ENCODE measurements around the gene ADGRD1. TPM values are rescaled to one million over a fixed set of nuclear protein-coding genes. Genes with fewer than 3 reads are reported as not detected.
"Not testable (repeated sequence)": the region's sequence is repeated elsewhere in the genome, so short reads cannot be mapped to it uniquely, and the experiment has no call there.

The ADGRD1 gene
- total RNA-seq, 1 donor from 2014 or later, result 0.84 TPM

DNA sequence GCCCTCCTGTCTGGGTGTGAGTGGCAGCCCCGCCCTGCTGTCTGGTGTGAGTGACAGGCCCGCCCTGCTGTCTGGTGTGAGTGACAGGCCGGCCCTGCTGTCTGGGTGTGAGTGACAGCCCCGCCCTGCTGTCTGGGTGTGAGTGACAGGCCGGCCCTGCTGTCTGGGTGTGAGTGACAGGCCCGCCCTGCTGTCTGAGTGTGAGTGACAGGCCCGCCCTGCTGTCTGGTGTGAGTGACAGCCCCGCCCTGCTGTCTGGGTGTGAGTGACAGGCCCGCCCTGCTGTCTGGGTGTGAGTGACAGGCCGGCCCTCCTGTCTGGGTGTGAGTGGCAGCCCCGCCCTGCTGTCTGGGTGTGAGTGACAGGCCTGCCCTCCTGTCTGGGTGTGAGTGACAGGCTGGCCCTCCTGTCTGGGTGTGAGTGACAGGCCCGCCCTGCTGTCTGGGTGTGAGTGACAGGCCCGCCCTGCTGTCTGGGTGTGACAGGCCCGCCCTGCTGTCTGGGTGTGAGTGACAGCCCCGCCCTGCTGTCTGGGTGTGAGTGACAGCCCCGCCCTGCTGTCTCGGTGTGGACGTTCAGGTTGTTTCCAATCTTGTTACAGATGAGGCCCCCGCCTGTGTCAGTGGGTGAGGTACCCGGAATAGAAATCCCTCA is 175.4 kb downstream of the ADGRD1 start:
- intact Hi-C loops (cut with micrococcal nuclease); H3K36me3 Mint-ChIP-seq (ENCODE audit: low read depth); H3K27me3 Mint-ChIP-seq; DNase-seq; H3K4me1 Mint-ChIP-seq; H3K9me3 Mint-ChIP-seq; H3K4me3 Mint-ChIP-seq; H3K27ac Mint-ChIP-seq: not testable (repeated sequence)

DNA sequence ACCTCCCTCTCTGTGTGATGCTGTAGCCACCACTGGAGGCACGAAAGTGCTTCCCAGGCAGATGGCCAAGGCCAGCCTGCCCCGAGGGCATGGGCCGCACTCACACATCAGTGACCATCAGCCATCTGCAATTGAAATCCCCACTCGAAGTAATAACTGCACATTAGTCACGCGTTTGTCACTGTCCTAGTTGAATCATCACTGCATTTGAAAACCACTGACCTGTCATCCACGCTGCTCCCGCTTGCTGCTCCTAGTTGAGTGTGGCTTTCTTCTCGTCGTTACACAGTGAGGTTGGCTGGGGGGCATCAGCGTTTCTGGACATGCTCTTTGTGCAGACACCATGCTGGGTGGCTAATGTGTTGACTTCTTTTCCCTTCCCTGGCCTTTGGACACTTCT is 176.1 kb downstream of the ADGRD1 start:
- H3K27me3 Mint-ChIP-seq, result no peaks in the 10 kb centered on the region
- intact Hi-C loops (cut with micrococcal nuclease), result loop anchor here (10.0 kb wide), 1 partner anchor 215 kb away; no protein-coding TSS in a partner anchor
- peaks cover 5% of the 10 kb centered on the region for H3K9me3 Mint-ChIP-seq
- H3K4me3 Mint-ChIP-seq, result no peak overlapping the region
- no peaks in the 10 kb centered on the region for H3K4me1 Mint-ChIP-seq
- no peaks in the 10 kb centered on the region for H3K36me3 Mint-ChIP-seq (ENCODE audit: low read depth)
- H3K27ac Mint-ChIP-seq, result no peak overlapping the region
- no peak for DNase-seq

- peaks cover 5% of the 10 kb centered on the region for H3K9me3 Mint-ChIP-seq
Measured at GRCh38 chr12:131130311-131130911, 176.7 kb downstream of the ADGRD1 start.

DNA sequence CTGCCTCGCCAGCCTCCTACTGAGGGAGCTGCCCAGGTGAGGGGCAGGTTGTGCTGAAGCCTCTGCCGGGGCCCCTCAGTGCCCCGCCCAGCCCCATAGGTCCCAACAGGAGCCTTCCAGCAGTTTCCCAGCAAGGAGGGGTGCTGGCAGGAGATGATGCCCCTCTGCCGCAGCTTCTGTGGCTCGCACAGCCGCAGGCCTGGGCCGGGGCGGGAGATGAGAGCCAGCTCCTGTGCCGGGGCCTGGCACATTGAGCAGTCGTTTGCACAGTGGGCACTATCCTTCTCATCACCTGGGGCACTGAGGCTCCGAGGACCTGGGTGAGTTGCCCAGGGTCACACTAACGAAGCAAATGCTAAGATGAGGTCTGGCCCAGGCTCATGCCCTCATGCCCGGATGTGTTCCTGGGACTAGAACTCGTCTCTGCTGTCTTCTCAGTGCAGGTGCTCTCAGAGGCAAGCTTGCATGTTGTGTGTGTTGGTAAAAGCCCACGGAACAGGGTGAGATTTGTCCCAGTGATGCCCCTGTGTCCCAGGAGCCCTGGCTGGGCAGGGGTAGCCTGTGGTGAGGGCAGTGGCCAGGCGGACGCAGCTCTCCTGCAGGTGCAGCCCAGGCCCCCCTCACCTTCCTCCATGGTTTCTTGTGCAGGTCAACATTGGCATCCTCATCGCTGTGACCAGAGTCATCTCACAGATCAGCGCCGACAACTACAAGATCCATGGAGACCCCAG is 177.5 kb downstream of the ADGRD1 start:
- Mint-ChIP-seq H3K27ac (no peak overlapping the region), H3K36me3 (ENCODE audit: low read depth) (no peaks in the 10 kb centered on the region), H3K4me1 (no peaks in the 10 kb centered on the region), H3K27me3 (no peaks in the 10 kb centered on the region), H3K4me3 (no peak overlapping the region), H3K9me3 (peaks cover 5% of the 10 kb centered on the region)
- intact Hi-C loops (cut with micrococcal nuclease), result loop anchor here (10.0 kb wide), 1 partner anchor 216 kb away; no protein-coding TSS in a partner anchor
- no peak for DNase-seq

More at GRCh38 chr12:131130311-131130911, 176.7 kb downstream of the ADGRD1 start:
- no peaks in the 10 kb centered on the region for H3K4me1 Mint-ChIP-seq
- H3K4me3 Mint-ChIP-seq, result no peak overlapping the region
- intact Hi-C loops (cut with micrococcal nuclease), result loop anchor here (10.0 kb wide), 1 partner anchor 216 kb away; no protein-coding TSS in a partner anchor
- DNase-seq, result no peak
- H3K27me3 Mint-ChIP-seq, result no peaks in the 10 kb centered on the region
- H3K27ac Mint-ChIP-seq, result no peak overlapping the region
- no peaks in the 10 kb centered on the region for H3K36me3 Mint-ChIP-seq (ENCODE audit: low read depth)

DNA sequence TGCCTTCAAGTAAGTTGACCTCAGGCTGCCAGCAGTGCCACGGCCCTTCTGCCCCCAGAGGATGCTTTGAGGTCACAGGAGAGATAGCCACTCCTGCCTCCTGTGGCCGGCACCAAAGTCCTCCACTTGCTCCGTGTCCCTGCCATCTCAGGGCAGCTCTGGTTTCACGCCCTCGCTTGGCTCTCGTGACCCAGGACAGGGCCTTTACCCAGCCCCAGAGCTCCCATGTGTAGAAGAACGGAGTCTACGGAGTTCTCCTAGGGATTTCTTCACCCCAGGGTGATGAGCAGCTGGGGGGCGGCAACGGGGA is 178.1 kb downstream of the ADGRD1 start:
- intact Hi-C loops (cut with micrococcal nuclease), result loop anchor here (1.0 to 10.0 kb wide), 2 partner anchors 27 to 217 kb away; no protein-coding TSS in a partner anchor
- H3K27me3 Mint-ChIP-seq, result no peaks in the 10 kb centered on the region
- no peak overlapping the region for H3K4me3 Mint-ChIP-seq
- DNase-seq, result no peak
- H3K36me3 Mint-ChIP-seq (ENCODE audit: low read depth), result no peaks in the 10 kb centered on the region
- H3K9me3 Mint-ChIP-seq, result peaks cover 5% of the 10 kb centered on the region
- no peak overlapping the region for H3K27ac Mint-ChIP-seq
- H3K4me1 Mint-ChIP-seq, result no peaks in the 10 kb centered on the region

DNA sequence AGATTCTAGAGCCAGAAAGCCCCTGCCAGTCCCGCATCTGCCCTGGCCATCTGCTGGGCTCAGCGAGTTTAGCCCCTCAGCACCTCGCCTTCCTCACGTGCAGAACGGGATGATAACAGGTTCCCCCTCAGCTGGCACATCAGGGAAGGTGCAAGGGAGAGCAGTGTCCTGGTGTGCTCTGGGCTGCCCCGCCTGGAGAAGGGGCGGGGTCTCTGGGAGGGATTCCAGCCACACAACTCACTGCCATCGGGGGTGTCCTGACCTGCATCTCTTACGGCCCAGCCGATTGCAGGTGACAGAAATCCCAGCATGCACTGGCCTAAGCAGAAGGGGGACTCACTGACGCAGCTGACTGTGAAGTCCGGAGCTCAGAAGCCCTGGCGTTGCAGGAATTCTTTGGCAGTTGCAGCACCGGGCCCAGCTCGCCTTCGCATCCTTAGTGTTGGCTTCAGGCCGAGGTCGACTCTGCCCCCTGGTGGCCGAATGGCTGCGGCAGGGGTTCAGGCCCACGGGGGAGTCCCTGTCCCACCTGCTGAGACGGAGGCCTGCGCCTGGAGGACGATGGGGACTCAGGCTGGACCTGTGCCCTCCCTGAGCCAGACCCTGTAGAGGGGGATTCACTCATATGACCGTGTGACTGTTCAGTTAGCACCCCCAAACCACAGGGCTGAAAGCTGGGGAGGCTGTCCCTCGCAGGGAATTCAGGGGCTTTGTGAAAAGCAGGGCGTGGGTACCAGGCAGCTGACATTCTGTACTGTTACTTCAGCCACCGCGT is 178.6 kb downstream of the ADGRD1 start:
- no peak overlapping the region for H3K4me3 Mint-ChIP-seq
- DNase-seq, result peak; percentile 88
- H3K27me3 Mint-ChIP-seq, result no peaks in the 10 kb centered on the region
- H3K36me3 Mint-ChIP-seq (ENCODE audit: low read depth), result no peaks in the 10 kb centered on the region
- H3K27ac Mint-ChIP-seq, result no peak overlapping the region
- peaks cover 2% of the 10 kb centered on the region for H3K9me3 Mint-ChIP-seq
- no peaks in the 10 kb centered on the region for H3K4me1 Mint-ChIP-seq
- intact Hi-C loops (cut with micrococcal nuclease), result loop anchor here (1.0 to 10.0 kb wide), 2 partner anchors 28 to 218 kb away; no protein-coding TSS in a partner anchor

DNA sequence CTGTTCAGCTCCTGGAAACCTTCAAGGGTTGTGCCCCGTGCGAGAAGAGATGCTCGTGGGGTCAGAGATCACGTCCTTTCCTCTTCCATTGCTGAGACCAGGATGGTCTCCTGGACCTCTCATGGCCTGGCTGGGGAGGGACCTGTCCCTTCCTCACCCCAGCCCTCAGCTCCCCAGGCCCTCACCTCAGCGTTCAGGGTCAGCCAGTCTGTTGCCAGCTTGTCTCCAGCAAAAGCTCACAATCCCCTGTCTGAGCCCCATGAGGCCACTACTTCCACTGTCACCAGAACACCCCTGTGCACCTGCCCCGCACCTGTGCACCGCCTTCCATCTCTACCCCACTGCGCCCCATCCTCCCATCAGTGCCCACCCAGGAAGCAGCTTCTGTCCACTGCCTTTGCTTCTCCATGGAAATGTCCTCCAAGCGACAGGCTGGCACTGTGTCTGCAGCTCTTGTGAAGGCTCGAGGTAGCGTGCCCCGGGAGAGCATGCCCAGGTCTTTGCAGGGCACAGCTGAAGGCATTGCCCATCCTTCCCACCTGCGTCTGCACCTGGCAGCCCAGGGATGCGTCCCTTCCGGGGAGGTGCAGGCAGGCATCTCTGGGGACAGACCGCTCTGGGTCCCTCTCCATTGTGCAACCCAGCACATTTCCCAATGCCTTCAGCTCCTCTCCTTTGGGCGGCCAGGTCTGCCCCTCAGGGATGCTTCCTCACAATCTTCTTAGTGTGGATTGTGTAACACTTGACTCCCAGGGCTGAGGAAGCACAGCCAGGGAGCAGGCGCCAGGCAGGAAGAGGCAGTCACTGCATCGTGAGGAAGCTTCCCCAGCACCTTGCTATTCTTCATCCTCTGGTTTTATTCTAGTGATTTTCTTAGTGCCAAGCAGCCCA is 179.6 kb downstream of the ADGRD1 start:
- Mint-ChIP-seq H3K4me1 (no peaks in the 10 kb centered on the region), H3K27ac (no peak overlapping the region), H3K27me3 (no peaks in the 10 kb centered on the region), H3K4me3 (no peak overlapping the region), H3K9me3 (no peaks in the 10 kb centered on the region), H3K36me3 (ENCODE audit: low read depth) (no peaks in the 10 kb centered on the region)
- no peak for DNase-seq
- intact Hi-C loops (cut with micrococcal nuclease), result loop anchor here (10.0 kb wide), 1 partner anchor 218 kb away; no protein-coding TSS in a partner anchor

DNA sequence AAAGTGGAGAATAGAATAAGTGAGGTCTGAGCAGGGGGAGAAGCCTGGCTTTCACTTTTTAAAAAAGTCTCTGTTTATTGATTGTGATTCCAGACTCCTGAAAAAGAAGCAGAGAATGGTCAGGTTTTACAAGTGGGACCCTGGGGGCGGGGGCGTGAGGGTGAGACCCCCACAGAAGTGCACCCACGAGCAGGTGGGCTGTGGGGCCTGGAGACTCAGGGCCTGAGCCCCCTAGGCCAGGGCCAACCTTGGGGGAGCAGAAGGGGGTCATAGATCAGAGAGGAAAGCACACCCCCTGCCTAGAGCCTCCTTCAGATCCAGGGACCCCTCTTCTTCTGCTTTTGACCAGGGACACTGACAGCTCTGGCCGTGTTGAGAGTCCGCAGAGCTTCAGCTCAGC is 180.3 kb downstream of the ADGRD1 start:
- no peaks in the 10 kb centered on the region for H3K27me3 Mint-ChIP-seq
- H3K9me3 Mint-ChIP-seq, result no peaks in the 10 kb centered on the region
- no peaks in the 10 kb centered on the region for H3K36me3 Mint-ChIP-seq (ENCODE audit: low read depth)
- intact Hi-C loops (cut with micrococcal nuclease), result loop anchor here (10.0 kb wide), 1 partner anchor 219 kb away; no protein-coding TSS in a partner anchor
- no peak overlapping the region for H3K27ac Mint-ChIP-seq
- no peak for DNase-seq
- no peaks in the 10 kb centered on the region for H3K4me1 Mint-ChIP-seq
- H3K4me3 Mint-ChIP-seq, result no peak overlapping the region

DNA sequence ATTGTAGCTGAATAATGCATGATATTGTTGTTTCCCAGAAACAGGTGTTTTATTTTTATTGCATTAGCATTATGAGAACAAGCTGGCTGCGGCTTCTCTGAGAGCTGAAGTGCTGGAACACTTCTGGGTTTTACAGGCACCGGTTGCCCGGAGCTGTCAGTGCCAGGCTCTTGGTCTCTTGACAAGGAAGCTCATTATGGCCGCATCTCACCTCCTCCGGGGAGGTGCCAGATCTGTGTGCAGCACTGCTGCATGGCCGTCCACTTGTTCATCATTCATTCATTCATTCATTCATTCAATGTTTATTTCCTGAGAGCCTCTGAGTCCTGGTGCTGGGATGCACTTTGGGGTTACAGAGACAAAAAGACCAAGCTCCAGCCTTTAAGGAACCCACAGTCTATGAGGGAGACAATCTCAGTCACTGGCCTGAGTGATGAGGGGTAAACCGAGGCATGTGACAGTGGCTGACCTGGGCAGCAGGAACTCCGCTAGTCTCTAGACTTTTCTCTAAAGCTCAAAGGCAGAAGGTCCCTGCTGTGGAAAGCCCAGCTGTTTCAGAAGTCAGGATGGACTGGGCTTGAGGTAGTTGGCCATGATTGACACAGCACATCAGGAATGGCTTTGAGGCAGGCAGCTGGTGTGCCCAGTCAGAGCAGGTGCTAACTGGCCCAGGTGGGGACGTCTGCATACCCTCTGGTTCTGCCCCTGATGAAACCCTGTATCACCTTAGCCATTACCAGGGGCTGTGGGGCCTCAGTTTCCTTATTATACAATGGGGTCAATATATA is 181.0 kb downstream of the ADGRD1 start:
- no peaks in the 10 kb centered on the region for H3K27me3 Mint-ChIP-seq
- H3K36me3 Mint-ChIP-seq (ENCODE audit: low read depth), result no peaks in the 10 kb centered on the region
- intact Hi-C loops (cut with micrococcal nuclease), result loop anchor here (10.0 kb wide), 1 partner anchor 220 kb away; no protein-coding TSS in a partner anchor
- no peak for DNase-seq
- H3K9me3 Mint-ChIP-seq, result no peaks in the 10 kb centered on the region
- no peaks in the 10 kb centered on the region for H3K4me1 Mint-ChIP-seq
- no peak overlapping the region for H3K27ac Mint-ChIP-seq
- no peak overlapping the region for H3K4me3 Mint-ChIP-seq

DNA sequence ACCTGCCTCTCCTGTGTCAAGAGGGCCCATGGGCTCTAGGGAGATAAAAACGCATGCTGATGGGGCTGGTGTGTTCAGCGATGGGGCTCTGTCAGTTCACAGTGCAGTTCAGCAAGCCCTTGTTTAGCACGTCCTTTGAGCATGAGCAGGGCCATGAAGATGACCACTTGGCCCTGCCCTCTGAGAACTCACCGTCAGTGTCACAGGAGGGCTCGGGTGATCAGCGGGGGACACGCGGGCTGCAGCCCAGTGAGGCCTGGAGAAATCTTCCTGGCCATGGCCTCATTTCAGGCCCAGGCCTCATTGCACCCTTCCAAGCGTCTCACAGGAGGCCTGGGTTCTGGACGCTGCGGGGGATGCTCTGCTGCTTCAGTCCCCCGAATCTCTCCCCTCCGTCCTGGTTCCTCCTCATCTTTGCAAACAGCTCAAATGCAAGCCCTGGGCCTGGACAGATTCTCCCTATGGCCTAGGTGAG is 181.6 kb downstream of the ADGRD1 start:
- Mint-ChIP-seq H3K4me1 (no peaks in the 10 kb centered on the region), H3K27me3 (no peaks in the 10 kb centered on the region), H3K4me3 (no peak overlapping the region), H3K36me3 (ENCODE audit: low read depth) (no peaks in the 10 kb centered on the region), H3K27ac (no peak overlapping the region), H3K9me3 (no peaks in the 10 kb centered on the region)
- intact Hi-C loops (cut with micrococcal nuclease), result loop anchor here (10.0 kb wide), 1 partner anchor 221 kb away; no protein-coding TSS in a partner anchor
- DNase-seq, result no peak

DNA sequence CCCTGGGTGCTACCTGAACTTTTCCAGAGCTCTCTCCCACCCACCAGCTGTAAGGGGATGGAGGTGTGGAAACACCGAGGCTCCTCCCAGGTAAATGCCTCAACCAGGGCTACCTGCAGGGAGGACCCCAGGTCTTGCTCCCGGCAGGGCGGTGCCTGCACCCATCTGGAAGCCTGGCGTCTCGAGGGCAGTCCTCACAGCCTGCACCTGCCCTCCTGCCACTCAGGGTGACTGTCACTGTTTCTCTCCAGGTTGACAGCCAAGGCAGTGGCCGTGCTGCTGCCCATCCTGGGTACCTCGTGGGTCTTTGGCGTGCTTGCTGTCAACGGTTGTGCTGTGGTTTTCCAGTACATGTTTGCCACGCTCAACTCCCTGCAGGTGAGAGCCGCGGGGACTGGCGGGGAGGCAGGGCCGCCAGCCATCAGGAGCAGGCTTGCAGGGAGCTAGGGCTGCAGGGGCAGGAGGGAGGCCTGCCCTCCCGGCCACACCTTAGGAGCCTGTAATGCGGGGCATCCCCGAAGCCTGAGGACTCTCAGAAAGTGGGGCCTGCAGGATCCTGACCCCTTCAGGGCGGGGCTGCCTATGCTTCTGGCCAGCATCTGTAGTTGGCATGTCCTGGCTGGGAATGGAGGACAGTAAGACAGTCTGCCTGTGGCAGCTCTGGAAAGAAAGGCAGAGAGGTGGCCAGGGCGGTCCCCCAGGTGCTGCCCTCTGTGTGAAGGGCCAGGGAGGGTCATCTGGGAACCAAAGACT is 182.3 kb downstream of the ADGRD1 start:
- H3K36me3 Mint-ChIP-seq (ENCODE audit: low read depth), result no peaks in the 10 kb centered on the region
- H3K4me1 Mint-ChIP-seq, result no peaks in the 10 kb centered on the region
- H3K4me3 Mint-ChIP-seq, result no peak overlapping the region
- H3K27ac Mint-ChIP-seq, result no peak overlapping the region
- no peaks in the 10 kb centered on the region for H3K9me3 Mint-ChIP-seq
- intact Hi-C loops (cut with micrococcal nuclease), result loop anchor here (10.0 kb wide), 1 partner anchor 221 kb away; no protein-coding TSS in a partner anchor
- no peak for DNase-seq
- no peaks in the 10 kb centered on the region for H3K27me3 Mint-ChIP-seq

GRCh38 chr12:131136539-131136872 is 182.8 kb downstream of the ADGRD1 start:
- no peak for DNase-seq
- H3K36me3 Mint-ChIP-seq (ENCODE audit: low read depth), result no peaks in the 10 kb centered on the region
- no peaks in the 10 kb centered on the region for H3K4me1 Mint-ChIP-seq
- no peaks in the 10 kb centered on the region for H3K9me3 Mint-ChIP-seq
- no peaks in the 10 kb centered on the region for H3K27me3 Mint-ChIP-seq
- H3K27ac Mint-ChIP-seq, result no peak overlapping the region
- no peak overlapping the region for H3K4me3 Mint-ChIP-seq
- intact Hi-C loops (cut with micrococcal nuclease), result loop anchor here (10.0 kb wide), 1 partner anchor 222 kb away; no protein-coding TSS in a partner anchor

Measured in activated CD4-positive, alpha-beta T cell treated with anti-CD3 and anti-CD28 coated beads, Interleukin-2, amount 10 ng/mL, durations not matched to agents 24 days and 14 days (primary cell).